Stimulated activated effector memory CD8-positive, alpha-beta T cell treated with anti-CD3 and anti-CD28 coated beads, Interleukin-12 subunit alpha, Interleukin-12 subunit beta, amount 100 ng/mL, for 72 hours (primary cell): ENCODE measurements around the gene PHOX2B.

ENCODE experiments used
- ATAC-seq: fragments of 150-1000 bp; cut with Tn5 transposase; 2 replicates; pipeline ENCODE4 v1.10.0; 2021
- DNase-seq, 2 donors: peaks; one replicate each; pipeline ENCODE4 v3.0.0; 2021 to 2022; ENCODE audit warnings: low spot score in 2 of 2
- H3K27ac Mint-ChIP-seq: one replicate; pipeline ENCODE4 v1.8.0; 2022; ENCODE audit warnings: mild to moderate bottlenecking, mixed read lengths
- H3K36me3 Mint-ChIP-seq: one replicate; pipeline ENCODE4 v1.8.0; 2022; ENCODE audit warnings: mild to moderate bottlenecking, mixed read lengths
- H3K4me1 Mint-ChIP-seq: one replicate; pipeline ENCODE4 v1.8.0; 2022; ENCODE audit warnings: mixed read lengths
- H3K4me3 Mint-ChIP-seq: one replicate; pipeline ENCODE4 v1.8.0; 2022; ENCODE audit warnings: mild to moderate bottlenecking, mixed read lengths
- H3K9me3 Mint-ChIP-seq: one replicate; pipeline ENCODE4 v1.8.0; 2022; ENCODE audit warnings: mixed read lengths

The PHOX2B gene

DNA sequence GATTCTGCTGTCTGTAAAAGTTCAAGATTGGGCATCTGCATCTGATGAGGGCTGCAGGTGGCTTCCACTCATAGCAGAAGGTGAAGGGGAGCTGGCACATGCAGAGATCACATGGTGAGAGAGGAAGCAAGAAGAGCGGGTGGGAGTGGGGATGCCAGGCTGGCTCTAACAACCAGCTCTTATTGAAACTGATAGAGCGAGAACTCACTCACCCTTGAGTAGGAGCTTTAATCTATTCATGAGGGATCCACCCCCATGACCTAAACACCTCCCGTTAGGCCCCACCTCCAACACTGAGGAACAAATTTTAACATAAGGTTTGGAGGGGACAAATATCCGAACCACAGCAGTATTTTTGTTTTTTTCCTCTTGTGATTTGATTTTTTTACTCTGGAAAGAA, 45.8 kb downstream of the PHOX2B start:
- Mint-ChIP-seq H3K4me1 (no peaks in the 10 kb centered on the region), H3K27ac (no peak overlapping the region), H3K9me3 (peaks cover 4% of the 10 kb centered on the region), H3K4me3 (no peak overlapping the region), H3K36me3 (no peaks in the 10 kb centered on the region)
- ATAC-seq = no peak
- DNase-seq = no peak

DNA sequence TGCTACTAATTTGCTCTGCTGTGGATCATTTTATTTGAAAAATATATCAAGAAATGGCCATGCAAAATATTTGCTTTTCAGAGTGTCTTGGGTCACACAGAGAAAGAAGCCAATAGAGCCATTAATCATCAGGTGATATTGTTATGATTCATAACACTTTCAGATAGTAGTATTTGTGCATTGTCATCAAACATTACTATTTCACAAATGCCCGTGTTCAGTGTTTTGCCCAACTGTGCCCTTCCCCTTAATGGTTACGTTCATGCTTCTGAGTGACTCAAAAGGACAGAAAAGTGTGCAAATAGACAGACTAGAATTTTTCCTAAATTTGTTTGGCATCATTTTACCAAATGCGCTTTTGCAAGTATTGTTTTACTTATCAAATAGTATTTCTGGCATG, 46.5 kb downstream of the PHOX2B start:
- Mint-ChIP-seq H3K27ac (no peak overlapping the region), H3K36me3 (no peaks in the 10 kb centered on the region), H3K4me3 (no peak overlapping the region), H3K4me1 (no peaks in the 10 kb centered on the region), H3K9me3 (peaks cover 4% of the 10 kb centered on the region)
- ATAC-seq (no peak), DNase-seq (no peak)

DNA sequence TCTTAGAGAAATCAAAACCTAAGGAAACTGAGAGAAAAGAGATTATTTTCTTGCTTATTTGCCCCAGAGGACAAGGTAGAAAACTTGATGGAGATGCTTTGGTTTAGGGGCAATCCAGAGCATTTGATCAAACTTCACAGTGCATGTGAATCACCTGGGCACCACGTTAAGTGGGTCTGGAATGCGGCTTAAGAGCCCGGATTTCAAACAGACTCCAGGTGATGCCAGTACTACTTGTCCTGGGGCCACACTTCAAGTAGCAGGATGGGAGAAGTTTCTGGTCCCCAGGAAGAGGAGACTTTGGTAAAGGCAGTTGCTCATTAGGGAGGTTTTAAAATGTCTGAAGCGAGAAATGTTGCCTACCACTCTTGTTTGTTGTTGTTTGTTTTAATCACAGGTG, 51.8 kb downstream of the PHOX2B start:
- H3K27ac Mint-ChIP-seq = no peak overlapping the region
- peaks cover 5% of the 10 kb centered on the region for H3K4me1 Mint-ChIP-seq
- no peak for ATAC-seq
- H3K4me3 Mint-ChIP-seq = no peak overlapping the region
- H3K9me3 Mint-ChIP-seq = no peaks in the 10 kb centered on the region
- no peaks in the 10 kb centered on the region for H3K36me3 Mint-ChIP-seq
- DNase-seq = no peak

DNA sequence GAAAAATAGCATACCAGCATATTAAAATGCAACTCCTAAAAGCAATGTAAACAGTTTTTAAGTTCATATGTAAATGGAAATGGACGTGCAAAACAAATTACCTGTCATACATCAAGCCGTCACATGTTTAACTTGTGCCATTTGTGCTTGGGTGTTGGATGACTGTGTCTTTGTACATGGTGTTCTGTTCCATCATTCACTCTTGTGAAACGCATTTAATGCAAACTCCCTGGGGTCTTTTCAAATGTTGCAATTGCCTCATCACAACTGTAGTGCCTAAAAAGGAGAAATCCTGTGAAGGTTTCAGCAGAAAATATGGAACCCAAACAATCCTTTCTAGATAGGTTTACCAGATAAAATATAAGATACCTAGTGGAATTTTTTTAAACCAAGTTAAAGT, 52.4 kb downstream of the PHOX2B start:
- no peak overlapping the region for H3K4me3 Mint-ChIP-seq
- no peak for ATAC-seq
- H3K27ac Mint-ChIP-seq = no peak overlapping the region
- H3K9me3 Mint-ChIP-seq = no peaks in the 10 kb centered on the region
- no peak for DNase-seq
- H3K4me1 Mint-ChIP-seq = peaks cover 5% of the 10 kb centered on the region
- no peaks in the 10 kb centered on the region for H3K36me3 Mint-ChIP-seq
